Caco-2 (cell line): ENCODE data around the gene HIVEP1. TPM values are rescaled to one million over a fixed set of nuclear protein-coding genes. Genes with fewer than 3 reads are reported as not detected.

Experiments used
- BruUV-seq: library from RNA; stranded (reverse); fragments of 400-500 nt; replicated peaks from 2 replicates; lab custom pipeline; 2021; lab: Mats Ljungman, UMichigan
- CTCF ChIA-PET: fragments of 300-600 bp; sonication (Branson Sonifier 250); formaldehyde crosslinking; loops from one replicate; lab custom pipeline; 2022; ENCODE audit warnings: antibody characterized with exemption; lab: Charles Lee
- POLR2A ChIA-PET: fragments of 300-600 bp; sonication (Branson Sonifier 250); formaldehyde crosslinking; loops from one replicate; lab custom pipeline; 2022; ENCODE audit warnings: antibody characterized with exemption; lab: Charles Lee
- DNase-seq, 2 experiments: peaks; one replicate each; pipeline versions ENCODE4 v3.0.0 to v3.0.0-alpha.2; 2020 to 2022
- H3K27me3 ChIP-seq: replicated peaks from 2 replicates; pipeline ENCODE4 v1.6.0; 2011; ENCODE audit warnings: low read length; ENCODE audit not compliant: control insufficient read depth, insufficient read depth
- H3K36me3 ChIP-seq: 2 replicates; pipeline ENCODE4 v1.5.1; 2011; ENCODE audit warnings: low read length; ENCODE audit not compliant: control insufficient read depth, insufficient read depth
- H3K4me1 ChIP-seq: fragments of 250-450 bp; sonication (Bioruptor Pico); 2 replicates; pipeline ENCODE4 v1.5.1; 2020; ENCODE audit warnings: mild to moderate bottlenecking
- H3K4me3 ChIP-seq: 2 replicates; pipeline ENCODE4 v1.5.1; 2011; ENCODE audit warnings: low read depth, mild to moderate bottlenecking, control low read depth, low read length
- H3K9me3 ChIP-seq: fragments of 250-450 bp; sonication (Bioruptor Pico); 2 replicates; pipeline ENCODE4 v1.5.1; 2020; ENCODE audit warnings: mild to moderate bottlenecking, moderate library complexity
- H3K27ac Mint-ChIP-seq: one replicate; pipeline ENCODE4 v1.8.0; 2022; ENCODE audit warnings: mixed read lengths; ENCODE audit not compliant: unreplicated experiment
- H3K27me3 Mint-ChIP-seq: one replicate; pipeline ENCODE4 v1.8.0; 2022; ENCODE audit warnings: mixed read lengths; ENCODE audit not compliant: insufficient read depth, unreplicated experiment
- H3K36me3 Mint-ChIP-seq: one replicate; pipeline ENCODE4 v1.8.0; 2022; ENCODE audit warnings: mild to moderate bottlenecking, mixed read lengths; ENCODE audit not compliant: insufficient read depth, unreplicated experiment
- H3K4me1 Mint-ChIP-seq: one replicate; pipeline ENCODE4 v1.8.0; 2022; ENCODE audit warnings: low read depth, mixed read lengths; ENCODE audit not compliant: unreplicated experiment
- H3K4me3 Mint-ChIP-seq: one replicate; pipeline ENCODE4 v1.8.0; 2022; ENCODE audit warnings: mild to moderate bottlenecking, moderate library complexity, mixed read lengths; ENCODE audit not compliant: unreplicated experiment
- H3K9me3 Mint-ChIP-seq: one replicate; pipeline ENCODE4 v1.8.0; 2022; ENCODE audit warnings: mixed read lengths; ENCODE audit not compliant: unreplicated experiment
- intact Hi-C: fragments of 100-400 bp; cut with micrococcal nuclease; formaldehyde crosslinking; loops from one replicate; pipeline ENCODE4 v1.10.0; 2022; ENCODE audit not compliant: unreplicated experiment
- total RNA-seq: library from RNA; stranded (reverse); gene quantifications from 2 replicates; pipeline ENCODE4 v1.2.3, GENCODE V29; 2022
- TF ChIP-seq, protein P1 (sequence below), 2 experiments: fragments of 200-600 bp in 1 of 2; IDR thresholded peaks; 1 replicate in 1 of 2; 2 replicates in 1 of 2; pipeline versions ENCODE4 v1.5.1 to v1.8.0; 2011 to 2022; ENCODE audit warnings: antibody characterized with exemption in 1 of 2, control low read depth in 1 of 2, inconsistent platforms in 1 of 2, low read depth in 1 of 2, low read length in 1 of 2, mild to moderate bottlenecking in 1 of 2, moderate library complexity in 1 of 2; ENCODE audit not compliant: insufficient read depth in 1 of 2, severe bottlenecking in 1 of 2, unreplicated experiment in 1 of 2

Gene HIVEP1
- total RNA-seq, 1 experiment from 2014 or later, result 22.8 TPM

DNA sequence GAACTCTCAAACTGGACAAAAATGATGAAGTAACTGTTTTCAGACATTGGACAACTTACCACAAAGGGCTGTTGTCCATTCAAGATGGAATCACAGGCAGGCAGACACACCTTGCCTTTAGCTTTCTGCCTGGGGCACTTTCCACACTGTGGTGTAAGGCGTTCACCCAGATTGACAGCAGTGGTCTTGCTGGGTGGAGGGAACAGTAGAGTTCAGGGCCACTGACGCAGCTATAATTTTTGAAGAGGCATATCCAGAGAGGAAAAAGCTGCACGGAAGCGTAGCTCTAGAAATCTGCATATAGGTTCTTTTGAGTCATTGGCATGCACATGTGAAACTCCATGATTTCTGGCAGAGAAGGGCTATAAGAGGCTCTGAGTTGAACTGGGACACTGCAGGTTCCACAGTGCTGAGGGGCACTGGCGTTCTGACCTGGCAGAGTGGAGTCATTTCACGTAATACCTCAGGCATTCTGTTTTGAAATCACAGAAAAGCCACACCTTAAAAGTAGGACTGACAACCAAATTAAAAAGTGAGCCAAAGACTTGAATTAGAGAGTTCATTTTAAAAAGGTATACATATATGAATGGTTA is 173.1 kb downstream of the HIVEP1 start:
- no peak for DNase-seq
- H3K4me3 Mint-ChIP-seq, result no peak overlapping the region
- no peaks in the 10 kb centered on the region for H3K9me3 ChIP-seq
- no peaks in the 10 kb centered on the region for H3K27me3 ChIP-seq
- TF ChIP-seq, protein P1, sequence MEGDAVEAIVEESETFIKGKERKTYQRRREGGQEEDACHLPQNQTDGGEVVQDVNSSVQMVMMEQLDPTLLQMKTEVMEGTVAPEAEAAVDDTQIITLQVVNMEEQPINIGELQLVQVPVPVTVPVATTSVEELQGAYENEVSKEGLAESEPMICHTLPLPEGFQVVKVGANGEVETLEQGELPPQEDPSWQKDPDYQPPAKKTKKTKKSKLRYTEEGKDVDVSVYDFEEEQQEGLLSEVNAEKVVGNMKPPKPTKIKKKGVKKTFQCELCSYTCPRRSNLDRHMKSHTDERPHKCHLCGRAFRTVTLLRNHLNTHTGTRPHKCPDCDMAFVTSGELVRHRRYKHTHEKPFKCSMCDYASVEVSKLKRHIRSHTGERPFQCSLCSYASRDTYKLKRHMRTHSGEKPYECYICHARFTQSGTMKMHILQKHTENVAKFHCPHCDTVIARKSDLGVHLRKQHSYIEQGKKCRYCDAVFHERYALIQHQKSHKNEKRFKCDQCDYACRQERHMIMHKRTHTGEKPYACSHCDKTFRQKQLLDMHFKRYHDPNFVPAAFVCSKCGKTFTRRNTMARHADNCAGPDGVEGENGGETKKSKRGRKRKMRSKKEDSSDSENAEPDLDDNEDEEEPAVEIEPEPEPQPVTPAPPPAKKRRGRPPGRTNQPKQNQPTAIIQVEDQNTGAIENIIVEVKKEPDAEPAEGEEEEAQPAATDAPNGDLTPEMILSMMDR (IDR thresholded peaks at IDR 0.05; ENCODE audit: insufficient read depth in 1 of 2, low read depth in 1 of 2, low read length in 1 of 2, severe bottlenecking in 1 of 2, unreplicated experiment in 1 of 2), result no peak
- no peaks in the 10 kb centered on the region for H3K27me3 Mint-ChIP-seq
- intact Hi-C loops, result loop anchor here (5.0 kb wide), 1 partner anchor 42 kb away; no protein-coding TSS in a partner anchor
- POLR2A ChIA-PET, result no interaction called here
- H3K36me3 Mint-ChIP-seq, result no peaks in the 10 kb centered on the region
- no peaks in the 10 kb centered on the region for H3K4me1 Mint-ChIP-seq
- H3K4me3 ChIP-seq, result no peak overlapping the region
- CTCF ChIA-PET, result no interaction called here
- H3K9me3 Mint-ChIP-seq, result no peaks in the 10 kb centered on the region
- no peak overlapping the region for H3K27ac Mint-ChIP-seq
- H3K36me3 ChIP-seq, result no peaks in the 10 kb centered on the region
- BruUV-seq, result no TSS peak
- H3K4me1 ChIP-seq, result no peaks in the 10 kb centered on the region

DNA sequence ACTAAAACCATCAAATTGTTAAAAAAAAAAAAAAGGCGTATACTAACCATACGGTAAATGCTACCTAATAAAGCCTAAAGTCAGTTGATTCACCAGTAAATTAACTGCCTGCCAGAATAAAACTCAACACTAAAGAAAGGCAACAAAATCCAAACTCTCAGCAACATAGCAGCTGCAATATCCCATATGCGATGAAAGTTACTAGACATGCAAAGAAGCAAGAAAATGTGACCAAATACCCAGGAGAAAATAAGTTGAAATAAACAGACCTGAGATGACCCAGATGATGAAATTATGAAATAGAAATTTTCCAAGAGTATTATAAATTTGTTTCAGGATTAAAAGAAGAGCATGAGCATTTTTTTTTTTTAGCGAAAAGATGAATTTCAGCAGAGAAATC is 174.4 kb downstream of the HIVEP1 start:
- H3K27ac Mint-ChIP-seq, result no peak overlapping the region
- no peaks in the 10 kb centered on the region for H3K4me1 Mint-ChIP-seq
- Histone ChIP-seq H3K36me3 (no peaks in the 10 kb centered on the region), H3K4me1 (no peaks in the 10 kb centered on the region), H3K9me3 (no peaks in the 10 kb centered on the region), H3K4me3 (no peak overlapping the region), H3K27me3 (no peaks in the 10 kb centered on the region)
- H3K9me3 Mint-ChIP-seq, result no peaks in the 10 kb centered on the region
- H3K36me3 Mint-ChIP-seq, result no peaks in the 10 kb centered on the region
- ChIA-PET POLR2A (no interaction called here), CTCF (no interaction called here)
- H3K4me3 Mint-ChIP-seq, result no peak overlapping the region
- H3K27me3 Mint-ChIP-seq, result no peaks in the 10 kb centered on the region
- no TSS peak for BruUV-seq
- no peak for DNase-seq
- intact Hi-C loops, result loop anchor here (5.0 kb wide), 1 partner anchor 41 kb away; no protein-coding TSS in a partner anchor
- TF ChIP-seq, protein P1 (IDR thresholded peaks at IDR 0.05; ENCODE audit: insufficient read depth in 1 of 2, low read depth in 1 of 2, low read length in 1 of 2, severe bottlenecking in 1 of 2, unreplicated experiment in 1 of 2), result no peak

DNA sequence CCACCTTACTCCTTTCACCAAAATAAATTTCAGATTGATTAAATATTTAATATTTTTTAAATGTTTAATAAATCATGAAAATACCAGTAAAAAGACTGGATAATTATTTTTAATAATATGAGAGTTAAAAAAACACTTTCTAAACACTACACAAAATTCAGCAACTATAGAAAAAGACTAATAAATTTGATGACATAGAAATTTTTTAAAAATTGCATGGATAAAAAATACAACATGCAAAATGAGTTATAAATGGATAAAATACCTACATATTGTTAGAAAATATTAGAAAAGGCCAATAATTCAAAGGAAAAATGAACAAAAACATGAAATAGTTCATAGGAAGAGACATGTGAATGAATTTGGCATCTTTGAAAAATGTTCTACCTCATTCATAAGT is 177.0 kb downstream of the HIVEP1 start:
- no peak overlapping the region for H3K27ac Mint-ChIP-seq
- ChIA-PET POLR2A (no interaction called here), CTCF (no interaction called here)
- H3K4me3 Mint-ChIP-seq, result no peak overlapping the region
- TF ChIP-seq, protein P1 (IDR thresholded peaks at IDR 0.05; ENCODE audit: insufficient read depth in 1 of 2, low read depth in 1 of 2, low read length in 1 of 2, severe bottlenecking in 1 of 2, unreplicated experiment in 1 of 2), result no peak
- H3K4me3 ChIP-seq, result no peak overlapping the region
- no peaks in the 10 kb centered on the region for H3K4me1 Mint-ChIP-seq
- H3K27me3 ChIP-seq, result no peaks in the 10 kb centered on the region
- H3K9me3 ChIP-seq, result no peaks in the 10 kb centered on the region
- intact Hi-C loops, result loop anchor here (5.0 kb wide), 1 partner anchor 38 kb away; no protein-coding TSS in a partner anchor
- no peaks in the 10 kb centered on the region for H3K36me3 Mint-ChIP-seq
- no peaks in the 10 kb centered on the region for H3K4me1 ChIP-seq
- no peak for DNase-seq
- BruUV-seq, result no TSS peak
- no peaks in the 10 kb centered on the region for H3K9me3 Mint-ChIP-seq
- H3K36me3 ChIP-seq, result no peaks in the 10 kb centered on the region
- no peaks in the 10 kb centered on the region for H3K27me3 Mint-ChIP-seq
